Measurements from ENCODE around the gene NRXN3.
A peak's percentile ranks its signal among the peaks of the same experiment; 100 is the strongest.

The NRXN3 gene

DNA sequence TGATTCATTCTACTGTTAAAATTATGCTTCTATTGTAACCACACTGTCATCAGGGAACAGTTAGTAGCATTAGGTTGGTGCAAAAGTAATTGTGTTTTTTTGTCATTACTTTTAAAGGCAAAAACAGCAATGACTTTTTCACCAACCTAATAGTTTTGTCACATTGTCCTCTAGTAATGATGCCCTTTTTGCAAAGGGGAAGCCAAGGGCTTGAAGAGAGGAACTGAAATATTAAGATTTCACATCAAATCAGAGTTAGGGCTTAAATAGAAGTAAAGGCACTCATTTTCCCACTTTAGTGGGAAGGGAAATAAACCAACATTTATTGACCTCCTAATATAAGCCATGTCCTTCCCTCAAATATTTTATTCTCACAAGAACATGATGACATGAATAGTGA lies 273.7 kb downstream of the NRXN3 start:
- CTCF ChIA-PET = no interaction called here
- DNase-seq (ENCODE audit: extremely low spot score) = no peak
- TF ChIP-seq, protein P1, sequence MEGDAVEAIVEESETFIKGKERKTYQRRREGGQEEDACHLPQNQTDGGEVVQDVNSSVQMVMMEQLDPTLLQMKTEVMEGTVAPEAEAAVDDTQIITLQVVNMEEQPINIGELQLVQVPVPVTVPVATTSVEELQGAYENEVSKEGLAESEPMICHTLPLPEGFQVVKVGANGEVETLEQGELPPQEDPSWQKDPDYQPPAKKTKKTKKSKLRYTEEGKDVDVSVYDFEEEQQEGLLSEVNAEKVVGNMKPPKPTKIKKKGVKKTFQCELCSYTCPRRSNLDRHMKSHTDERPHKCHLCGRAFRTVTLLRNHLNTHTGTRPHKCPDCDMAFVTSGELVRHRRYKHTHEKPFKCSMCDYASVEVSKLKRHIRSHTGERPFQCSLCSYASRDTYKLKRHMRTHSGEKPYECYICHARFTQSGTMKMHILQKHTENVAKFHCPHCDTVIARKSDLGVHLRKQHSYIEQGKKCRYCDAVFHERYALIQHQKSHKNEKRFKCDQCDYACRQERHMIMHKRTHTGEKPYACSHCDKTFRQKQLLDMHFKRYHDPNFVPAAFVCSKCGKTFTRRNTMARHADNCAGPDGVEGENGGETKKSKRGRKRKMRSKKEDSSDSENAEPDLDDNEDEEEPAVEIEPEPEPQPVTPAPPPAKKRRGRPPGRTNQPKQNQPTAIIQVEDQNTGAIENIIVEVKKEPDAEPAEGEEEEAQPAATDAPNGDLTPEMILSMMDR (IDR thresholded peaks at IDR 0.05; ENCODE audit: control extremely low read depth, extremely low read depth, low read depth, missing control alignments) = no peak
- POLR2A ChIA-PET = no interaction called here

DNA sequence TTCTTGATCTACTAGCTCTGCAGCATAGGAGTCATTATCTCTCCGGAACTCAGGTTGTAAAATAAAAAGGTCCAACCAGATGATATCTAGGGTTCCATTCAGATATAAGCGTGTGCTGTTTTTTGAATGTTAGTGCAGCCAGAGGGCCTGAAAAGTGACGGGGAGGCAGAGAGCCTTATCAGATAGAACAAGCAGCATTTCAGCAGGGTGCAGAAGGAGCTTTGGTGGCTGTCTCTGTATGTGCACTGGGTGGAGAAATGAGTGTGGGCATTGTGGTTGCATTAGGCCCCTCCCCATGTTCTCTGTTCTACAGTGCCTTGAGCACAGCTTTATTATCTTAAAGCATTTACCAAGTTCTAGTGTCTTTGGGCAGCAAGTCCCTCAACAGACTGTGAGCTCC lies 275.1 kb downstream of the NRXN3 start:
- CTCF ChIA-PET = interaction anchor here (0.7 to 0.9 kb wide), 3 partner anchors 29 to 121 kb away, joined by 3 read pairs; no protein-coding TSS in a partner anchor
- no peak for DNase-seq (ENCODE audit: extremely low spot score)
- POLR2A ChIA-PET = no interaction called here

DNA sequence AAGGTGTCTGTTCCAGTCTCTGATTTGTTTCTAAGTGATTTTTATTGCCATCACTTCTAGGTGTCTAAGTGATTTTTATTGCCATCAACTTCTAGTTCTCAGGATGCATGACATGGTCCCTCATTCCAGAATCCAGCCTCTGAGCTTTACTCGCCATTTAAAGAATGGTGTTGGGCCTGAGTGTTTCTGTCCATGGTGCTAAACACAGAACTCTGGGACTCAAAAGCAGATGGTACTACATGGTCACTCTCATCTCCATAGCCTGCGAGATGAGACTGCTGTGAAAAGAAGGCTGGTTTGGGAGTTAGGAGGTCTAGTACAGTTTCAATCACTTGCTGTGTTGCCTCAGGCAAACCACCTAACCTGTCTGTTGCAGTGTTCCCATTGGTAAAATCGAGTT lies 276.6 kb downstream of the NRXN3 start:
- TF ChIP-seq, protein P1 (IDR thresholded peaks at IDR 0.05; ENCODE audit: control extremely low read depth, extremely low read depth, low read depth, missing control alignments) = no peak
- ChIA-PET POLR2A (no interaction called here), CTCF (interaction anchor here (1.6 to 2.7 kb wide), 4 partner anchors 8 to 152 kb away, joined by 3 to 24 read pairs (median 11); no protein-coding TSS in a partner anchor)
- DNase-seq (ENCODE audit: extremely low spot score) = no peak

More for the DNA sequence above, 275.1 kb downstream of the NRXN3 start:
- TF ChIP-seq, protein P1 (IDR thresholded peaks at IDR 0.05; ENCODE audit: control extremely low read depth, extremely low read depth, low read depth, missing control alignments) = no peak

DNA sequence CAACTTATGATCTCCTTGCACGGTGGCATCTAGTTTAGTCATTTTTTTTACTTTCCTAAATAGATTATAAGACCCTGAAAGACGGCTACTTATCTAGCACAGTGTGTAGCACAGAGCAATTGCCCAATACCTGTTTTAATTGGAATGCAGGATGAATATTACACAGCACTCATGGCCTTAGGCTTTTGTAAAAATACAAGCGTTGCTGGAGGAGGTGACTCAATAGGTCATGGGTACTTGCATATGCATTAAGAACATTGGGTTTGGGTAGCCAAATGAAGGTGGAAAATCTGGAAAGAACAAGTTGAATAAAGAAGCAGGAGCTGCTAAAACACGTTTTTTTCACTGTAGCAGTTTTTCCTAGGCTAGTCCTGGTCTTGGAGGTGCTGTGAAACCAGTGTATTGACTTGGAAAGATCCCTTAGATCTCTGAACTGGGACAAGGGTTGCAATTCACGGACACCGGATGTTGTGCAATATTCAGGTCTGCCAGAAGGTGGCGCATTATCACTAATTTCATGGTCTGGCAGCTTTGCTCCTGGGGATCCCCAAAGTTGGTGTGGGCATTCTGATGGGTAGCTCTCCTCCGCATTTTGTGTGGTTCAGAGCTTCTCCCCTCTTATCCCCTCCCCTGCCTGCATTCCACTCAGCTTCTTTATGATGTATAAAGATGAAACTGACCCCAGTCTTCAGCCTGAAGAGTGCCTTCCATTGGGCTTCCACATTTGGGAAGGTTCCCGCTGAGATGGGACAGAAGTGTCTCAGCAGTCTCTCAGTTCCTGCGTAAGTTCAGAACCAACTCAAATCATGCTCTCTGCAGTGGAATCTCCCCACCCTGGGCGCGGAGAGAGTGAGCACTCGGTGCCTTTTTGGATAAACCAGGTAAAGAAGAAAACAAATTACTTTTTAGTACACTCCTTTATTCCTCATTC lies 278.3 kb downstream of the NRXN3 start:
- ChIA-PET POLR2A (no interaction called here), CTCF (interaction anchor here (0.8 to 2.7 kb wide), 16 partner anchors 10 to 580 kb away, joined by 3 to 24 read pairs (median 4); no protein-coding TSS in a partner anchor)
- DNase-seq (ENCODE audit: extremely low spot score) = peak; percentile 67
- TF ChIP-seq, protein P1 (IDR thresholded peaks at IDR 0.05; ENCODE audit: control extremely low read depth, extremely low read depth, low read depth, missing control alignments) = peak; percentile 66

DNA sequence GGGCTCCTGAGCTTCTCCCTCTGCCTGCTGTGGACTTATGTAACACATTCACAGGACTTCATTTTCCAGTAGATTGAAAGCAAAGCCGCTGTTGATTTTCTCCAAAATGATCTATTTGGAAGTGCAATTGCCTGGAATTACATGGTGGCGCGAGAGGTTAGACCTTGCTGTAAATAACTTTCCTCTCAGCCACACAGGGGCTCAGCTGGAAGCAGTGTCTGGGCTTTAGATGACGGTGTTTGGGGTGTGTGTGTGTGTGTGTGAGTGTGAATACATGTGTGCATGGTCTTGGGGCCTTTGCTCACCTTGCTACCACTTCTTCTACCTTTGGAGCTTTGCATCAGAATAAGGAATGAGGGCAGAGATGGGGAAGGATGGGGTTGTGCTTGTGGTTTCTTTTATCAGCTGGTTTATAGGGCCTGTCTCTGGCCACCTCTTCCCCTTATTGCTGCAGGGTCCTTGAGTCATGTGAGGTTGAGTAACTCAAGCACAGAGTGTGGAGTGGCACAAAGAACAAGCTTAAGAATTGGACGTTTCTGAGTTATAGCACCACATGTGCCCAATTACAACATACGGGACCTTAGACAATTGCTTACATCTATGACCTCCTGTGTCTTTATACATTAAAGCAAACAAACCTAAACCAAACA lies 280.6 kb downstream of the NRXN3 start:
- ChIA-PET POLR2A (no interaction called here), CTCF (interaction anchor here (1.0 to 4.5 kb wide), 5 partner anchors 9 to 389 kb away, joined by 3 to 25 read pairs (median 4); no protein-coding TSS in a partner anchor)
- DNase-seq (ENCODE audit: extremely low spot score) = no peak
- TF ChIP-seq, protein P1 (IDR thresholded peaks at IDR 0.05; ENCODE audit: control extremely low read depth, extremely low read depth, low read depth, missing control alignments) = no peak

DNA sequence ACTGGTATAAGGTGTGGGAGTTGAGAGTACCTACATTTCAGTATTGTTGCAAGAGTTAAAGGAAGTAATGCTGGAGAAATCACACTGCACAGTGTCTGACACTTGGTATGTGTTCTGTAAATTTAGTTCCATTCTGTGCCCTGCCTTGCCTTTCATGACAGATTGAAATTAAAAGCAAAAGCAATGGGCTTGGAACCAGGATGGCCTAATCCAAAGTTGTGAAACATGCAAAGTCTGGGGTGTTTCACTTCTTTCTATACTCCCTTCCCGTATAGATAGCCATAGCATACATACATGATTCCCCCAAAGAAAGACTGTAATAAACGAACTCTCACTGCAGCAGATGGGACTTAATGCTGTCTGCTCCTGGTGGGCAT lies 281.1 kb downstream of the NRXN3 start:
- ChIA-PET CTCF (interaction anchor here (1.0 to 4.5 kb wide), 4 partner anchors 9 to 146 kb away, joined by 3 to 25 read pairs (median 5); no protein-coding TSS in a partner anchor), POLR2A (no interaction called here)
- DNase-seq (ENCODE audit: extremely low spot score) = no peak
- TF ChIP-seq, protein P1 (IDR thresholded peaks at IDR 0.05; ENCODE audit: control extremely low read depth, extremely low read depth, low read depth, missing control alignments) = no peak
